HG02970 (cell line): ENCODE results near the gene AKR1D1.
"Not testable (repeated sequence)": the region's sequence is repeated elsewhere in the genome, so short reads cannot be mapped to it uniquely, and the experiment has no call there.

Experiments used
- ATAC-seq: cut with Tn5 transposase; IDR thresholded peaks from one replicate; pipeline ENCODE4 v1.9.1; 2021; ENCODE audit warnings: mild to moderate bottlenecking, moderate library complexity, moderate number of reproducible peaks; ENCODE audit not compliant: unreplicated experiment, low FRiP score

The AKR1D1 gene

GRCh38 chr7:138116141-138116540 lies 39.9 kb downstream of the AKR1D1 start:
- no peak for ATAC-seq

- no peak for ATAC-seq
Observed at GRCh38 chr7:138116892-138117291, 40.6 kb downstream of the AKR1D1 start.

- no peak for ATAC-seq
Observed at GRCh38 chr7:138120140-138120827, 44.0 kb downstream of the AKR1D1 start.

- ATAC-seq, result no peak
Observed at GRCh38 chr7:138122162-138122561, 45.9 kb downstream of the AKR1D1 start.

- no peak for ATAC-seq
Observed at GRCh38 chr7:138125119-138125518, 48.9 kb downstream of the AKR1D1 start.

- ATAC-seq, result no peak
Observed at GRCh38 chr7:138125598-138126111, 49.4 kb downstream of the AKR1D1 start.

- no peak for ATAC-seq
Observed at GRCh38 chr7:138126928-138127327, 50.7 kb downstream of the AKR1D1 start.

GRCh38 chr7:138127996-138128395 lies 51.7 kb downstream of the AKR1D1 start:
- no peak for ATAC-seq

GRCh38 chr7:138129551-138130165 lies 53.4 kb downstream of the AKR1D1 start:
- no peak for ATAC-seq

GRCh38 chr7:138137423-138138171 lies 61.3 kb downstream of the AKR1D1 start:
- ATAC-seq, result no peak

- ATAC-seq, result no peak
Observed at GRCh38 chr7:138138244-138138643, 62.0 kb downstream of the AKR1D1 start.

GRCh38 chr7:138142583-138143201 lies 66.4 kb downstream of the AKR1D1 start:
- no peak for ATAC-seq

- no peak for ATAC-seq
Observed at GRCh38 chr7:138144958-138145357, 68.7 kb downstream of the AKR1D1 start.

- ATAC-seq, result not testable (repeated sequence)
Observed at GRCh38 chr7:138146221-138146620, 70.0 kb downstream of the AKR1D1 start.

- ATAC-seq, result not testable (repeated sequence)
Observed at GRCh38 chr7:138146757-138147734, 70.8 kb downstream of the AKR1D1 start.

- ATAC-seq, result no peak
Observed at GRCh38 chr7:138151731-138152577, 75.7 kb downstream of the AKR1D1 start.

- ATAC-seq, result no peak
Observed at GRCh38 chr7:138154661-138155060, 78.4 kb downstream of the AKR1D1 start.

GRCh38 chr7:138157702-138158101 lies 81.4 kb downstream of the AKR1D1 start:
- no peak for ATAC-seq
